HepG2 (cell line): ENCODE measurements around the gene KBTBD13. TPM values are rescaled to one million over a fixed set of nuclear protein-coding genes. Genes with fewer than 3 reads are reported as not detected.

Source experiments
- ATM ChIP-seq: fragments of 450-650 bp; IDR thresholded peaks from 2 replicates; pipeline ENCODE4 v1.7.1; 2017; ENCODE audit warnings: mild to moderate bottlenecking, borderline replicate concordance
- CBX1 ChIP-seq: IDR thresholded peaks from one replicate; pipeline ENCODE4 v1.6.1; 2016; ENCODE audit warnings: antibody characterized with exemption, low read depth
- CC2D1A ChIP-seq: sonication (generic); formaldehyde crosslinking; IDR thresholded peaks from 2 replicates; pipeline ENCODE4 v1.8.1; 2023; ENCODE audit warnings: mild to moderate bottlenecking, missing genetic modification reagents
- FIP1L1 ChIP-seq: fragments of 200-400 bp; formaldehyde crosslinking; IDR thresholded peaks from 2 replicates; pipeline ENCODE4 v1.6.1; 2018; ENCODE audit warnings: low read depth, mild to moderate bottlenecking, low read length, moderate library complexity, borderline replicate concordance; ENCODE audit not compliant: insufficient read depth
- FLYWCH1 ChIP-seq: sonication (generic); formaldehyde crosslinking; IDR thresholded peaks from 2 replicates; pipeline ENCODE4 v1.8.1; 2023; ENCODE audit warnings: mild to moderate bottlenecking, missing genetic modification reagents
- JUND ChIP-seq: sonication (generic); formaldehyde crosslinking; IDR thresholded peaks from 2 replicates; pipeline ENCODE4 v1.8.0; 2022; ENCODE audit warnings: mild to moderate bottlenecking, missing genetic modification reagents
- NKX3-1 ChIP-seq: sonication (generic); formaldehyde crosslinking; IDR thresholded peaks from 2 replicates; pipeline ENCODE4 v1.5.0; 2020; ENCODE audit warnings: missing genetic modification reagents
- NONO ChIP-seq, 2 experiments: fragments of 450-650 bp in 1 of 2; sonication (generic) in 1 of 2; formaldehyde crosslinking in 1 of 2; IDR thresholded peaks in 1 of 2; conservative IDR thresholded peaks in 1 of 2; 2 replicates each; pipeline versions ENCODE4 v1.6.1 to v1.8.0; 2017 to 2022; ENCODE audit warnings: mild to moderate bottlenecking in 1 of 2, missing genetic modification reagents in 1 of 2, moderate library complexity in 1 of 2
- RFXAP ChIP-seq: sonication (generic); formaldehyde crosslinking; IDR thresholded peaks from 2 replicates; pipeline ENCODE4 v1.4.0; 2020; ENCODE audit warnings: missing genetic modification reagents, borderline replicate concordance
- ZNF12 ChIP-seq: sonication (generic); formaldehyde crosslinking; IDR thresholded peaks from 2 replicates; pipeline ENCODE4 v1.5.0; 2020; ENCODE audit warnings: missing genetic modification reagents
- ZNF446 ChIP-seq: sonication (generic); formaldehyde crosslinking; IDR thresholded peaks from 2 replicates; pipeline ENCODE4 v1.5.0; 2020; ENCODE audit warnings: mild to moderate bottlenecking, missing genetic modification reagents
- ZNF451 ChIP-seq: sonication (generic); formaldehyde crosslinking; IDR thresholded peaks from 2 replicates; pipeline ENCODE4 v1.5.0; 2020; ENCODE audit warnings: mild to moderate bottlenecking, missing genetic modification reagents
- ZNF484 ChIP-seq: sonication (generic); formaldehyde crosslinking; IDR thresholded peaks from 2 replicates; pipeline ENCODE4 v1.5.1; 2020; ENCODE audit warnings: mild to moderate bottlenecking, low read depth, missing genetic modification reagents, borderline replicate concordance
- ZNF558 ChIP-seq: sonication (generic); formaldehyde crosslinking; IDR thresholded peaks from 2 replicates; pipeline ENCODE4 v1.9.0; 2022; ENCODE audit warnings: mild to moderate bottlenecking, missing genetic modification reagents, borderline replicate concordance
- ZNF703 ChIP-seq: sonication (generic); formaldehyde crosslinking; IDR thresholded peaks from 2 replicates; pipeline ENCODE4 v1.5.1; 2020; ENCODE audit warnings: missing genetic modification reagents, mild to moderate bottlenecking, moderate library complexity, borderline replicate concordance
- polyA plus RNA-seq, 8 experiments: library from polyadenylated mRNA; depleted of rRNA in 3 of 8; stranded (reverse) in 7 of 8; unstranded in 1 of 8; fragments of >200 nt; fragmentation: Illumina TruSeq in 4 of 8; extraction: Trizol in 4 of 8; gene quantifications; 2 replicates each; pipeline versions ENCODE4 v1.2.1 to v1.2.3, GENCODE V29; 2011 to 2016; ENCODE audit warnings: low read depth in 4 of 8, missing spikeins in 1 of 8, mixed read lengths in 1 of 8; ENCODE audit not compliant: insufficient read depth in 1 of 8
- total RNA-seq, 5 experiments: library from RNA; depleted of rRNA; stranded (reverse); fragments of >200 nt; fragmentation: Illumina TruSeq; extraction: Trizol; gene quantifications; 2 replicates each; pipeline ENCODE4 v1.2.3, GENCODE V29; 2016; ENCODE audit warnings: low read depth in 1 of 5
- TF ChIP-seq, protein P1 (sequence below): IDR thresholded peaks from 2 replicates; pipeline ENCODE4 v1.6.1; 2018; ENCODE audit warnings: missing genetic modification reagents
- TF ChIP-seq, protein P2 (sequence below): IDR thresholded peaks from 2 replicates; pipeline ENCODE4 v1.6.1; 2016; ENCODE audit warnings: low read depth, missing genetic modification reagents, missing compliant biosample characterization
- TF ChIP-seq, protein P3 (sequence below): sonication (generic); formaldehyde crosslinking; IDR thresholded peaks from 2 replicates; pipeline ENCODE4 v1.8.1; 2022; ENCODE audit warnings: mild to moderate bottlenecking, missing genetic modification reagents
- TF ChIP-seq, protein P4 (sequence below): sonication (generic); formaldehyde crosslinking; IDR thresholded peaks from 2 replicates; pipeline ENCODE4 v1.4.0; 2020; ENCODE audit warnings: missing genetic modification reagents

KBTBD13 gene
- total and polyA plus RNA-seq, 2 of the 13 experiments (the other 11 are each of a cell fraction or from before 2014, with no cell fraction given) = not detected

DNA sequence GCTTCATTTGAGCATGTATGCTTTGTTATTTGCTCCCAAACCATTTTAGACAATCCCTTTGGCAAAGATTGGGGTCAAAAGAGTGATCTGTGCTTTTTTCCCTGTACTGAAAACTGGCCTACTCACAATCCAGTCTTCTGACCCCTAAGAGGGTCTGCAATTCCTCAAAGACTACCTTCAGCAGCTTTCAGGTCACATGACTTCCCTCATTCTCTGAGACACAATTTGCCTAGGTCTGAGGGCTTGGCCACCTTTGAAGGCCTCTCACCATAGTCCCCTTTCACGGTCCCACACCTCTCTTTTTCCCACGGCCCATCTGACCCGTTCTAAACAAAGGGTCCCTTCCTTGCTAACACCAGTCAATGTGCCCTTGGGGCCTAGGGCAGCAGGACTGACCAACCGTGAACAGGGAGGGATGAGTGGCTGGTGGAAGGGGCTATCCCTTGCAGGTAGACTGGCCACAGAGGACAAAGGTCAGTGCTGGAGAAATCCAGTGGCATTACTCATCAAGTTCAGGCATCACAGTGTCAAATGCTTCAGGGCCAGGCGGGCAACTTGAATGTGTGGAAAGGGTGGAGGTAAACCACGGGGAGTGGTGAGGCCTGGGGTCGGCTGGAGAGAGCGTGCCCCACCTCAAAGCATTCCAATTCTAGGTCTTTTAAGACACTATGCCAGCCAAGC, 19.5 kb upstream of the KBTBD13 start (continued):
- TF ChIP-seq, protein P1, sequence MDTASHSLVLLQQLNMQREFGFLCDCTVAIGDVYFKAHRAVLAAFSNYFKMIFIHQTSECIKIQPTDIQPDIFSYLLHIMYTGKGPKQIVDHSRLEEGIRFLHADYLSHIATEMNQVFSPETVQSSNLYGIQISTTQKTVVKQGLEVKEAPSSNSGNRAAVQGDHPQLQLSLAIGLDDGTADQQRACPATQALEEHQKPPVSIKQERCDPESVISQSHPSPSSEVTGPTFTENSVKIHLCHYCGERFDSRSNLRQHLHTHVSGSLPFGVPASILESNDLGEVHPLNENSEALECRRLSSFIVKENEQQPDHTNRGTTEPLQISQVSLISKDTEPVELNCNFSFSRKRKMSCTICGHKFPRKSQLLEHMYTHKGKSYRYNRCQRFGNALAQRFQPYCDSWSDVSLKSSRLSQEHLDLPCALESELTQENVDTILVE (CRISPR knock-in tag) = no peak
- TF ChIP-seq, protein P2, sequence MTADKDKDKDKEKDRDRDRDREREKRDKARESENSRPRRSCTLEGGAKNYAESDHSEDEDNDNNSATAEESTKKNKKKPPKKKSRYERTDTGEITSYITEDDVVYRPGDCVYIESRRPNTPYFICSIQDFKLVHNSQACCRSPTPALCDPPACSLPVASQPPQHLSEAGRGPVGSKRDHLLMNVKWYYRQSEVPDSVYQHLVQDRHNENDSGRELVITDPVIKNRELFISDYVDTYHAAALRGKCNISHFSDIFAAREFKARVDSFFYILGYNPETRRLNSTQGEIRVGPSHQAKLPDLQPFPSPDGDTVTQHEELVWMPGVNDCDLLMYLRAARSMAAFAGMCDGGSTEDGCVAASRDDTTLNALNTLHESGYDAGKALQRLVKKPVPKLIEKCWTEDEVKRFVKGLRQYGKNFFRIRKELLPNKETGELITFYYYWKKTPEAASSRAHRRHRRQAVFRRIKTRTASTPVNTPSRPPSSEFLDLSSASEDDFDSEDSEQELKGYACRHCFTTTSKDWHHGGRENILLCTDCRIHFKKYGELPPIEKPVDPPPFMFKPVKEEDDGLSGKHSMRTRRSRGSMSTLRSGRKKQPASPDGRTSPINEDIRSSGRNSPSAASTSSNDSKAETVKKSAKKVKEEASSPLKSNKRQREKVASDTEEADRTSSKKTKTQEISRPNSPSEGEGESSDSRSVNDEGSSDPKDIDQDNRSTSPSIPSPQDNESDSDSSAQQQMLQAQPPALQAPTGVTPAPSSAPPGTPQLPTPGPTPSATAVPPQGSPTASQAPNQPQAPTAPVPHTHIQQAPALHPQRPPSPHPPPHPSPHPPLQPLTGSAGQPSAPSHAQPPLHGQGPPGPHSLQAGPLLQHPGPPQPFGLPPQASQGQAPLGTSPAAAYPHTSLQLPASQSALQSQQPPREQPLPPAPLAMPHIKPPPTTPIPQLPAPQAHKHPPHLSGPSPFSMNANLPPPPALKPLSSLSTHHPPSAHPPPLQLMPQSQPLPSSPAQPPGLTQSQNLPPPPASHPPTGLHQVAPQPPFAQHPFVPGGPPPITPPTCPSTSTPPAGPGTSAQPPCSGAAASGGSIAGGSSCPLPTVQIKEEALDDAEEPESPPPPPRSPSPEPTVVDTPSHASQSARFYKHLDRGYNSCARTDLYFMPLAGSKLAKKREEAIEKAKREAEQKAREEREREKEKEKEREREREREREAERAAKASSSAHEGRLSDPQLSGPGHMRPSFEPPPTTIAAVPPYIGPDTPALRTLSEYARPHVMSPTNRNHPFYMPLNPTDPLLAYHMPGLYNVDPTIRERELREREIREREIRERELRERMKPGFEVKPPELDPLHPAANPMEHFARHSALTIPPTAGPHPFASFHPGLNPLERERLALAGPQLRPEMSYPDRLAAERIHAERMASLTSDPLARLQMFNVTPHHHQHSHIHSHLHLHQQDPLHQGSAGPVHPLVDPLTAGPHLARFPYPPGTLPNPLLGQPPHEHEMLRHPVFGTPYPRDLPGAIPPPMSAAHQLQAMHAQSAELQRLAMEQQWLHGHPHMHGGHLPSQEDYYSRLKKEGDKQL (CRISPR knock-in tag) = peak; percentile 69; the same call in 1 of the 2 replicates
- TF ChIP-seq ZNF451 (CRISPR knock-in tag) (0 out of 2 replicates have a peak, but pooled peaks have one; percentile 24), CC2D1A (no peak), NKX3-1 (CRISPR knock-in tag) (no peak), FIP1L1 (no peak), ZNF484 (no peak), FLYWCH1 (CRISPR knock-in tag) (no peak), ZNF446 (CRISPR knock-in tag) (no peak), CBX1 (no peak), ZNF558 (CRISPR knock-in tag) (no peak), ATM (no peak), ZNF12 (CRISPR knock-in tag) (0 out of 2 replicates have a peak, but pooled peaks have one; percentile 50), JUND (CRISPR knock-in tag) (peak; percentile 97), ZNF703 (CRISPR knock-in tag) (no peak), NONO (IDR thresholded peaks at IDR 0.05) (no peak), NONO (CRISPR knock-in tag; conservative IDR thresholded peaks at IDR 0.05) (no peak), RFXAP (CRISPR knock-in tag) (no peak)
- TF ChIP-seq, protein P3, sequence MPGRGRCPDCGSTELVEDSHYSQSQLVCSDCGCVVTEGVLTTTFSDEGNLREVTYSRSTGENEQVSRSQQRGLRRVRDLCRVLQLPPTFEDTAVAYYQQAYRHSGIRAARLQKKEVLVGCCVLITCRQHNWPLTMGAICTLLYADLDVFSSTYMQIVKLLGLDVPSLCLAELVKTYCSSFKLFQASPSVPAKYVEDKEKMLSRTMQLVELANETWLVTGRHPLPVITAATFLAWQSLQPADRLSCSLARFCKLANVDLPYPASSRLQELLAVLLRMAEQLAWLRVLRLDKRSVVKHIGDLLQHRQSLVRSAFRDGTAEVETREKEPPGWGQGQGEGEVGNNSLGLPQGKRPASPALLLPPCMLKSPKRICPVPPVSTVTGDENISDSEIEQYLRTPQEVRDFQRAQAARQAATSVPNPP (CRISPR knock-in tag) = no peak
- TF ChIP-seq, protein P4, sequence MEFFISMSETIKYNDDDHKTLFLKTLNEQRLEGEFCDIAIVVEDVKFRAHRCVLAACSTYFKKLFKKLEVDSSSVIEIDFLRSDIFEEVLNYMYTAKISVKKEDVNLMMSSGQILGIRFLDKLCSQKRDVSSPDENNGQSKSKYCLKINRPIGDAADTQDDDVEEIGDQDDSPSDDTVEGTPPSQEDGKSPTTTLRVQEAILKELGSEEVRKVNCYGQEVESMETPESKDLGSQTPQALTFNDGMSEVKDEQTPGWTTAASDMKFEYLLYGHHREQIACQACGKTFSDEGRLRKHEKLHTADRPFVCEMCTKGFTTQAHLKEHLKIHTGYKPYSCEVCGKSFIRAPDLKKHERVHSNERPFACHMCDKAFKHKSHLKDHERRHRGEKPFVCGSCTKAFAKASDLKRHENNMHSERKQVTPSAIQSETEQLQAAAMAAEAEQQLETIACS (CRISPR knock-in tag) = no peak
